Measurements from ENCODE around the gene UNCX.

GRCh38 chr7:1219498-1219897, 13.2 kb upstream of the UNCX start:
- TF ChIP-seq, protein P1, sequence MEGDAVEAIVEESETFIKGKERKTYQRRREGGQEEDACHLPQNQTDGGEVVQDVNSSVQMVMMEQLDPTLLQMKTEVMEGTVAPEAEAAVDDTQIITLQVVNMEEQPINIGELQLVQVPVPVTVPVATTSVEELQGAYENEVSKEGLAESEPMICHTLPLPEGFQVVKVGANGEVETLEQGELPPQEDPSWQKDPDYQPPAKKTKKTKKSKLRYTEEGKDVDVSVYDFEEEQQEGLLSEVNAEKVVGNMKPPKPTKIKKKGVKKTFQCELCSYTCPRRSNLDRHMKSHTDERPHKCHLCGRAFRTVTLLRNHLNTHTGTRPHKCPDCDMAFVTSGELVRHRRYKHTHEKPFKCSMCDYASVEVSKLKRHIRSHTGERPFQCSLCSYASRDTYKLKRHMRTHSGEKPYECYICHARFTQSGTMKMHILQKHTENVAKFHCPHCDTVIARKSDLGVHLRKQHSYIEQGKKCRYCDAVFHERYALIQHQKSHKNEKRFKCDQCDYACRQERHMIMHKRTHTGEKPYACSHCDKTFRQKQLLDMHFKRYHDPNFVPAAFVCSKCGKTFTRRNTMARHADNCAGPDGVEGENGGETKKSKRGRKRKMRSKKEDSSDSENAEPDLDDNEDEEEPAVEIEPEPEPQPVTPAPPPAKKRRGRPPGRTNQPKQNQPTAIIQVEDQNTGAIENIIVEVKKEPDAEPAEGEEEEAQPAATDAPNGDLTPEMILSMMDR (IDR thresholded peaks at IDR 0.05): no peak
- TF ChIP-seq ZFX (IDR thresholded peaks at IDR 0.05; ENCODE audit: borderline replicate concordance): no peak

All from 22Rv1 (cell line).